Panc1 (cell line): ENCODE measurements around the gene PXK. TPM values are rescaled to one million over a fixed set of nuclear protein-coding genes. Genes with fewer than 3 reads are reported as not detected.
A peak's percentile ranks its signal among the peaks of the same experiment; 100 is the strongest.

Experiments
- ATAC-seq: fragments of 200-7000 bp; cut with Tn5 transposase; 2 replicates; pipeline ENCODE4 v1.9.1; 2020; ENCODE audit warnings: mild to moderate bottlenecking, moderate library complexity
- BruUV-seq: library from RNA; stranded (reverse); fragments of 400-500 nt; replicated peaks from 2 replicates; lab custom pipeline; 2021; lab: Mats Ljungman, UMichigan
- CTCF ChIA-PET: fragments of 300-600 bp; sonication (Branson Sonifier 250); formaldehyde crosslinking; loops from one replicate; lab custom pipeline; 2022; ENCODE audit warnings: antibody characterized with exemption; lab: Charles Lee
- POLR2A ChIA-PET: fragments of 300-600 bp; sonication (Branson Sonifier 250); formaldehyde crosslinking; loops from one replicate; lab custom pipeline; 2022; ENCODE audit warnings: antibody characterized with exemption; lab: Charles Lee
- DNase-seq: peaks from one replicate; pipeline ENCODE4 v3.0.0-alpha.2; 2010; ENCODE audit warnings: low read depth, low spot score
- H3K27ac ChIP-seq: 2 replicates; pipeline ENCODE4 v1.5.1; 2011; ENCODE audit warnings: mild to moderate bottlenecking, low read length, inconsistent platforms
- H3K27me3 ChIP-seq: fragments of 200-500 bp; sonication (Bioruptor generic); 2 replicates; pipeline ENCODE4 v1.6.0; 2014; ENCODE audit warnings: low read length, inconsistent platforms; ENCODE audit not compliant: control insufficient read depth, insufficient read depth
- H3K36me3 ChIP-seq: fragments of 200-500 bp; sonication (Bioruptor generic); 2 replicates; pipeline ENCODE4 v1.5.1; 2014; ENCODE audit warnings: inconsistent platforms, mild to moderate bottlenecking, low read length, moderate library complexity; ENCODE audit not compliant: control insufficient read depth, insufficient read depth
- H3K4me1 ChIP-seq: 2 replicates; pipeline ENCODE4 v1.5.1; 2011; ENCODE audit warnings: inconsistent platforms, mild to moderate bottlenecking, low read length, moderate library complexity; ENCODE audit not compliant: control insufficient read depth, insufficient read depth
- H3K4me3 ChIP-seq, 2 experiments: 2 replicates each; pipeline ENCODE4 v1.5.1; 2011 to 2012; ENCODE audit warnings: low read depth in 2 of 2, low read length in 2 of 2, mild to moderate bottlenecking in 2 of 2, inconsistent platforms in 1 of 2, moderate library complexity in 1 of 2
- H3K9me3 ChIP-seq: fragments of 200-500 bp; sonication (Bioruptor generic); 2 replicates; pipeline ENCODE4 v1.5.1; 2014; ENCODE audit warnings: low read depth, mild to moderate bottlenecking, inconsistent platforms, low read length, moderate library complexity; ENCODE audit not compliant: control insufficient read depth, insufficient read depth
- CTCF ChIP-seq: fragments of 450-650 bp; IDR thresholded peaks from 2 replicates; pipeline ENCODE4 v1.5.1; 2017; ENCODE audit warnings: mild to moderate bottlenecking
- POLR2AphosphoS5 ChIP-seq: IDR thresholded peaks from 2 replicates; pipeline ENCODE4 v1.6.1; 2012; ENCODE audit warnings: mild to moderate bottlenecking, low read depth, low read length, moderate library complexity
- REST ChIP-seq, 2 experiments: IDR thresholded peaks; 2 replicates each; pipeline ENCODE4 v1.6.1; 2011 to 2012; ENCODE audit warnings: low read depth in 2 of 2, control low read depth in 1 of 2, low read length in 1 of 2, mild to moderate bottlenecking in 1 of 2, moderate library complexity in 1 of 2; ENCODE audit not compliant: insufficient read depth in 1 of 2
- SIN3A ChIP-seq: IDR thresholded peaks from 2 replicates; pipeline ENCODE4 v1.6.1; 2012; ENCODE audit warnings: low read depth, mild to moderate bottlenecking, low read length, moderate library complexity, borderline replicate concordance; ENCODE audit not compliant: insufficient read depth
- TCF7L2 ChIP-seq: IDR thresholded peaks from 2 replicates; pipeline ENCODE4 v1.6.1; 2011; ENCODE audit warnings: mild to moderate bottlenecking, low read depth, low read length, inconsistent platforms
- in situ Hi-C: cut with HindIII; loops from 2 replicates; pipeline ENCODE4 v1.10.0; 2016; ENCODE audit warnings: low sequenced_read_pairs, low pct_unique_long_range_greater_than_20kb
- intact Hi-C: fragments of 100-400 bp; cut with micrococcal nuclease; formaldehyde crosslinking; loops from one replicate; pipeline ENCODE4 v1.10.0; 2022; ENCODE audit not compliant: unreplicated experiment
- total RNA-seq: library from RNA; stranded (reverse); gene quantifications from one replicate; pipeline ENCODE4 v1.2.1, GENCODE V29; 2021; ENCODE audit not compliant: unreplicated experiment

PXK gene
- total RNA-seq, 1 experiment from 2014 or later, result 14.2 TPM

- Histone ChIP-seq H3K9me3 (no peaks in the 10 kb centered on the region), H3K36me3 (no peaks in the 10 kb centered on the region), H3K4me3 (no peak overlapping the region), H3K27ac (peak overlapping the region; percentile 68), H3K27me3 (no peaks in the 10 kb centered on the region), H3K4me1 (peaks cover 20% of the 10 kb centered on the region)
- ChIA-PET CTCF (no interaction called here), POLR2A (no interaction called here)
- no TSS peak for BruUV-seq
- intact Hi-C loops (no loop called here), in situ Hi-C loops (no loop called here)
- ATAC-seq (no peak), DNase-seq (no peak)
- TF ChIP-seq REST (IDR thresholded peaks at IDR 0.05; ENCODE audit: insufficient read depth in 1 of 2, low read depth in 2 of 2, low read length in 1 of 2), result no peak
- no peak for TF ChIP-seq SIN3A
- TF ChIP-seq TCF7L2, result no peak
- TF ChIP-seq CTCF, result no peak
- no peak for TF ChIP-seq POLR2AphosphoS5
These were observed 51.8 kb downstream of the PXK start for GRCh38 chr3:58384381-58385090.

- Histone ChIP-seq H3K4me1 (peaks cover 20% of the 10 kb centered on the region), H3K9me3 (no peaks in the 10 kb centered on the region), H3K4me3 (no peak overlapping the region), H3K27me3 (no peaks in the 10 kb centered on the region), H3K27ac (0 out of 2 replicates have a peak overlapping the region, but pooled peaks have one; percentile 42), H3K36me3 (no peaks in the 10 kb centered on the region)
- BruUV-seq, result no TSS peak
- DNase-seq (no peak), ATAC-seq (no peak)
- intact Hi-C loops (no loop called here), in situ Hi-C loops (no loop called here)
- ChIA-PET CTCF (no interaction called here), POLR2A (interaction anchor here (0.7 kb wide), 1 partner anchor 110 kb away, joined by 7 read pairs; no protein-coding TSS in a partner anchor)
- TF ChIP-seq POLR2AphosphoS5 (no peak), TCF7L2 (no peak), SIN3A (no peak)
These were observed 54.1 kb downstream of the PXK start for GRCh38 chr3:58386626-58387365.
